Panc1 (cell line): Measurements from ENCODE around the gene PIAS3. TPM values are rescaled to one million over a fixed set of nuclear protein-coding genes. Genes with fewer than 3 reads are reported as not detected.
"Not testable (repeated sequence)": the region's sequence is repeated elsewhere in the genome, so short reads cannot be mapped to it uniquely, and the experiment has no call there.

Experiments
- ATAC-seq: fragments of 200-7000 bp; cut with Tn5 transposase; 2 replicates; pipeline ENCODE4 v1.9.1; 2020; ENCODE audit warnings: mild to moderate bottlenecking, moderate library complexity
- BruUV-seq: library from RNA; stranded (reverse); fragments of 400-500 nt; replicated peaks from 2 replicates; lab custom pipeline; 2021; lab: Mats Ljungman, UMichigan
- CTCF ChIA-PET: fragments of 300-600 bp; sonication (Branson Sonifier 250); formaldehyde crosslinking; loops from one replicate; lab custom pipeline; 2022; ENCODE audit warnings: antibody characterized with exemption; lab: Charles Lee
- POLR2A ChIA-PET: fragments of 300-600 bp; sonication (Branson Sonifier 250); formaldehyde crosslinking; loops from one replicate; lab custom pipeline; 2022; ENCODE audit warnings: antibody characterized with exemption; lab: Charles Lee
- DNase-seq: peaks from one replicate; pipeline ENCODE4 v3.0.0-alpha.2; 2010; ENCODE audit warnings: low read depth, low spot score
- H3K27ac ChIP-seq: 2 replicates; pipeline ENCODE4 v1.5.1; 2011; ENCODE audit warnings: mild to moderate bottlenecking, low read length, inconsistent platforms
- H3K27me3 ChIP-seq: fragments of 200-500 bp; sonication (Bioruptor generic); 2 replicates; pipeline ENCODE4 v1.6.0; 2014; ENCODE audit warnings: low read length, inconsistent platforms; ENCODE audit not compliant: control insufficient read depth, insufficient read depth
- H3K36me3 ChIP-seq: fragments of 200-500 bp; sonication (Bioruptor generic); 2 replicates; pipeline ENCODE4 v1.5.1; 2014; ENCODE audit warnings: inconsistent platforms, mild to moderate bottlenecking, low read length, moderate library complexity; ENCODE audit not compliant: control insufficient read depth, insufficient read depth
- H3K4me1 ChIP-seq: 2 replicates; pipeline ENCODE4 v1.5.1; 2011; ENCODE audit warnings: inconsistent platforms, mild to moderate bottlenecking, low read length, moderate library complexity; ENCODE audit not compliant: control insufficient read depth, insufficient read depth
- H3K4me3 ChIP-seq, 2 experiments: 2 replicates each; pipeline ENCODE4 v1.5.1; 2011 to 2012; ENCODE audit warnings: low read depth in 2 of 2, low read length in 2 of 2, mild to moderate bottlenecking in 2 of 2, inconsistent platforms in 1 of 2, moderate library complexity in 1 of 2
- H3K9me3 ChIP-seq: fragments of 200-500 bp; sonication (Bioruptor generic); 2 replicates; pipeline ENCODE4 v1.5.1; 2014; ENCODE audit warnings: low read depth, mild to moderate bottlenecking, inconsistent platforms, low read length, moderate library complexity; ENCODE audit not compliant: control insufficient read depth, insufficient read depth
- POLR2AphosphoS5 ChIP-seq: IDR thresholded peaks from 2 replicates; pipeline ENCODE4 v1.6.1; 2012; ENCODE audit warnings: mild to moderate bottlenecking, low read depth, low read length, moderate library complexity
- SIN3A ChIP-seq: IDR thresholded peaks from 2 replicates; pipeline ENCODE4 v1.6.1; 2012; ENCODE audit warnings: low read depth, mild to moderate bottlenecking, low read length, moderate library complexity, borderline replicate concordance; ENCODE audit not compliant: insufficient read depth
- TCF7L2 ChIP-seq: IDR thresholded peaks from 2 replicates; pipeline ENCODE4 v1.6.1; 2011; ENCODE audit warnings: mild to moderate bottlenecking, low read depth, low read length, inconsistent platforms
- in situ Hi-C: cut with HindIII; loops from 2 replicates; pipeline ENCODE4 v1.10.0; 2016; ENCODE audit warnings: low sequenced_read_pairs, low pct_unique_long_range_greater_than_20kb
- intact Hi-C: fragments of 100-400 bp; cut with micrococcal nuclease; formaldehyde crosslinking; loops from one replicate; pipeline ENCODE4 v1.10.0; 2022; ENCODE audit not compliant: unreplicated experiment
- total RNA-seq: library from RNA; stranded (reverse); gene quantifications from one replicate; pipeline ENCODE4 v1.2.1, GENCODE V29; 2021; ENCODE audit not compliant: unreplicated experiment
- TF ChIP-seq, protein P1 (sequence below), 2 experiments: IDR thresholded peaks; 2 replicates each; pipeline ENCODE4 v1.6.1; 2011 to 2012; ENCODE audit warnings: low read depth in 2 of 2, control low read depth in 1 of 2, low read length in 1 of 2, mild to moderate bottlenecking in 1 of 2, moderate library complexity in 1 of 2; ENCODE audit not compliant: insufficient read depth in 1 of 2
- TF ChIP-seq, protein P2 (sequence below): fragments of 450-650 bp; IDR thresholded peaks from 2 replicates; pipeline ENCODE4 v1.5.1; 2017; ENCODE audit warnings: mild to moderate bottlenecking

The PIAS3 gene
- total RNA-seq, 1 experiment from 2014 or later: 68.1 TPM

DNA sequence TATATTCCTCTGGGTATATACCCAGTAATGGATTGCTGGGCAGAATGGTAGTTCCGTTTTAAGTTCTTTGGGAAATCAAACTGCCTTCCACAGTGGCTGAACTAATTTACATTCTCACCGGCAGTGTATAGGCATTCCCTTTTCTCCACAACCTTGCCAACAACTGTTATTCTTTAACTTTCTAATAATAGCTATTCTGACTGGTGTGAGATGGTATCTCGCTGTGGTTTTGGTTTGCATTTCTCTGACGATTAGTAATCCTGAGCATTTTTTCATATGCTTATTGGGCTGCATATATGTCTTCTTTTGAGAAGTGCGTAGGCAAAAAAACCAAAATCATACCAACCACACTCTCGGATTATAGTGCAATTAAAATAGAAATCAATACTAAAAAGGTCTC, 40.8 kb downstream of the PIAS3 start:
- intact Hi-C loops, in situ Hi-C loops, ATAC-seq, POLR2A ChIA-PET, CTCF ChIA-PET, H3K27me3 ChIP-seq, H3K9me3 ChIP-seq, H3K4me3 ChIP-seq, DNase-seq, H3K27ac ChIP-seq, H3K4me1 ChIP-seq, H3K36me3 ChIP-seq: not testable (repeated sequence)
- BruUV-seq: TSS peak; percentile 19

DNA sequence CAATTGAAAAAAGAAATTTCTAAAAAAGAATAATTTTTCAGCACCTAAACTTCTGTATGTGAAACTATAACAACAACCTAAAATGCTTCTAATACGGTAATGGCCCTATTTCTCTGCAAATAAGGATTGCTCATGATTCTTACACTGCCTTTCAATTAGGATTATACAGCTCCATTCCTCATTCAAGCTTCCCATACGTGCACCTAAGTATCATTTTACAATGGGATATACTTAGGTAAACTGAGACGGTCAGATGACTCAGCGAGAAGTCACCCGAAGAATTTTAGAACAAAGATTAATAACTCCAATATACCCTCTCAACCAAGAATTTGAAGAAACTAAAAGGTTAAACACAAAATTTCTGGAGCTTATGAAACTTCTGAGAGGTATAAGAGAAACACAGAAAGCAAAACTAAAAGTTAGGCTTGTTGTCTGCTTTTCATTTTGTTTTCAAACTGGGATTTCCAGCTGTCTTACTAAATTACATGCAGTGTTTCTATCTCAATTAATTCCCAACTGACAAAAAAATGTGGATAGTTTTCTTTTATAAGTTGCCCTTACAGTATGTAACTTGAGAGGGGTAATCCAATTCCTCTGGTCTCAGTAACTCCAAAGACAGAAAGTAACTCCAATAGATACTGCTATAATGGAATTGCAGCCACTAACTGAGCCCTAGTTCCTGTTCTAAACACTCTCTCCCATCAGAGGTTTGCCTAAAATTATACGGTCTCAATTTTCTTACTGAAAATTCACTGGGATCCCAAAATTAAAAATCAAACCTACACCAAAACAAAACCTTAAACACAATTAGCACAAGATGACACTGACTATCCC, 45.7 kb downstream of the PIAS3 start:
- POLR2A ChIA-PET, intact Hi-C loops, H3K4me1 ChIP-seq, H3K4me3 ChIP-seq, CTCF ChIA-PET, H3K36me3 ChIP-seq, DNase-seq, H3K27ac ChIP-seq, in situ Hi-C loops, H3K9me3 ChIP-seq, H3K27me3 ChIP-seq: not testable (repeated sequence)
- ATAC-seq: peak; percentile 63; the same call in 1 of the 2 replicates
- BruUV-seq: TSS peak; percentile 1

DNA sequence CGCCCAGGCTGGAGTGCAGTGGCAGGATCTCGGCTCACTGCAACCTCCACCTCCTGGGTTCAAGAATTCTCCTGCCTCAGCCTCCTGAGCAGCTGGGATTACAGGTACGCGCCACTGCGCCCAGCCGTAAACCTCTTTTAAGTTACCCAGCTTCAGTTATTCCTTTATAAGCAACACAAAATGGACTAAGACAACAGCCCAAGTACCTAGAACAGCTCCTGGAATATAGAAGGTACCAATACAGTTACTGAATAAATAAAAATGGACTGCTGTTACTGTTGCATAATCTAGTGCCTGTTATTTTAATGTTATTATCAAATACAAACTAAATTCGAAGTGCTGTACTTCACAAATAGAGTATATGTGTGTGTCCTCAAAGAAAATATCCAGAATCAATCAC, 52.0 kb downstream of the PIAS3 start:
- ATAC-seq (no peak), DNase-seq (no peak)
- no peak for TF ChIP-seq TCF7L2
- TF ChIP-seq, protein P1, sequence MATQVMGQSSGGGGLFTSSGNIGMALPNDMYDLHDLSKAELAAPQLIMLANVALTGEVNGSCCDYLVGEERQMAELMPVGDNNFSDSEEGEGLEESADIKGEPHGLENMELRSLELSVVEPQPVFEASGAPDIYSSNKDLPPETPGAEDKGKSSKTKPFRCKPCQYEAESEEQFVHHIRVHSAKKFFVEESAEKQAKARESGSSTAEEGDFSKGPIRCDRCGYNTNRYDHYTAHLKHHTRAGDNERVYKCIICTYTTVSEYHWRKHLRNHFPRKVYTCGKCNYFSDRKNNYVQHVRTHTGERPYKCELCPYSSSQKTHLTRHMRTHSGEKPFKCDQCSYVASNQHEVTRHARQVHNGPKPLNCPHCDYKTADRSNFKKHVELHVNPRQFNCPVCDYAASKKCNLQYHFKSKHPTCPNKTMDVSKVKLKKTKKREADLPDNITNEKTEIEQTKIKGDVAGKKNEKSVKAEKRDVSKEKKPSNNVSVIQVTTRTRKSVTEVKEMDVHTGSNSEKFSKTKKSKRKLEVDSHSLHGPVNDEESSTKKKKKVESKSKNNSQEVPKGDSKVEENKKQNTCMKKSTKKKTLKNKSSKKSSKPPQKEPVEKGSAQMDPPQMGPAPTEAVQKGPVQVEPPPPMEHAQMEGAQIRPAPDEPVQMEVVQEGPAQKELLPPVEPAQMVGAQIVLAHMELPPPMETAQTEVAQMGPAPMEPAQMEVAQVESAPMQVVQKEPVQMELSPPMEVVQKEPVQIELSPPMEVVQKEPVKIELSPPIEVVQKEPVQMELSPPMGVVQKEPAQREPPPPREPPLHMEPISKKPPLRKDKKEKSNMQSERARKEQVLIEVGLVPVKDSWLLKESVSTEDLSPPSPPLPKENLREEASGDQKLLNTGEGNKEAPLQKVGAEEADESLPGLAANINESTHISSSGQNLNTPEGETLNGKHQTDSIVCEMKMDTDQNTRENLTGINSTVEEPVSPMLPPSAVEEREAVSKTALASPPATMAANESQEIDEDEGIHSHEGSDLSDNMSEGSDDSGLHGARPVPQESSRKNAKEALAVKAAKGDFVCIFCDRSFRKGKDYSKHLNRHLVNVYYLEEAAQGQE (IDR thresholded peaks at IDR 0.05; ENCODE audit: insufficient read depth in 1 of 2, low read depth in 2 of 2, low read length in 1 of 2): 0 out of 4 replicates have a peak, but pooled peaks of 1 of the 2 experiments have one; percentile 35
- in situ Hi-C loops (no loop called here), intact Hi-C loops (no loop called here)
- no TSS peak for BruUV-seq
- Histone ChIP-seq H3K36me3 (no peaks in the 10 kb centered on the region), H3K27ac (no peak overlapping the region), H3K9me3 (no peaks in the 10 kb centered on the region), H3K27me3 (no peaks in the 10 kb centered on the region), H3K4me3 (no peak overlapping the region), H3K4me1 (peaks cover 18% of the 10 kb centered on the region)
- POLR2A ChIA-PET: interaction anchor here (0.7 kb wide), 1 partner anchor 17 kb away, joined by 3 read pairs; the partner anchor contains the start of gene RNF115
- CTCF ChIA-PET: no interaction called here

DNA sequence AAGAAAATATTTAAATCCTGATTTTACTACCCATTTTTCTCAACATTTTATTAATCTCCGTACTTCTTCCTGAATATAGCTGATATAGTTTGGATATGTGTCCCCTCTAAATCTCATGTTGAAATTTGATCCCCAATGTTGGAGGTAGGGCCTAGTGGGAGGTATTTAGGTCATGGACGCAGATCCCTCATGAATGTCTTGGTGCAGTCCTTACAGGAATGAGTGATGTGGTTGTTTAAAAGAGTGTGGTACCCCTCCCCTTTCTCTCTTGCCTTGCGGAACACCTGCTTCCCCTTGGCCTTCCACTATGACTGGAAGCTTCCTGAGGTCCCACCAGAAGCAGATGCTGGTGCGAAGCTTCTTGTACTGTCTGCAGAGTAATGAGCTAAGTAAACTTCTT, 52.5 kb downstream of the PIAS3 start:
- DNase-seq: no peak
- in situ Hi-C loops (no loop called here), intact Hi-C loops (no loop called here)
- no peak overlapping the region for H3K4me3 ChIP-seq
- no peaks in the 10 kb centered on the region for H3K36me3 ChIP-seq
- ChIA-PET POLR2A (interaction anchor here (0.7 kb wide), 1 partner anchor 17 kb away, joined by 3 read pairs; the partner anchor contains the start of gene RNF115), CTCF (no interaction called here)
- no peak overlapping the region for H3K27ac ChIP-seq
- H3K9me3 ChIP-seq: no peaks in the 10 kb centered on the region
- TF ChIP-seq, protein P2, sequence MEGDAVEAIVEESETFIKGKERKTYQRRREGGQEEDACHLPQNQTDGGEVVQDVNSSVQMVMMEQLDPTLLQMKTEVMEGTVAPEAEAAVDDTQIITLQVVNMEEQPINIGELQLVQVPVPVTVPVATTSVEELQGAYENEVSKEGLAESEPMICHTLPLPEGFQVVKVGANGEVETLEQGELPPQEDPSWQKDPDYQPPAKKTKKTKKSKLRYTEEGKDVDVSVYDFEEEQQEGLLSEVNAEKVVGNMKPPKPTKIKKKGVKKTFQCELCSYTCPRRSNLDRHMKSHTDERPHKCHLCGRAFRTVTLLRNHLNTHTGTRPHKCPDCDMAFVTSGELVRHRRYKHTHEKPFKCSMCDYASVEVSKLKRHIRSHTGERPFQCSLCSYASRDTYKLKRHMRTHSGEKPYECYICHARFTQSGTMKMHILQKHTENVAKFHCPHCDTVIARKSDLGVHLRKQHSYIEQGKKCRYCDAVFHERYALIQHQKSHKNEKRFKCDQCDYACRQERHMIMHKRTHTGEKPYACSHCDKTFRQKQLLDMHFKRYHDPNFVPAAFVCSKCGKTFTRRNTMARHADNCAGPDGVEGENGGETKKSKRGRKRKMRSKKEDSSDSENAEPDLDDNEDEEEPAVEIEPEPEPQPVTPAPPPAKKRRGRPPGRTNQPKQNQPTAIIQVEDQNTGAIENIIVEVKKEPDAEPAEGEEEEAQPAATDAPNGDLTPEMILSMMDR: no peak
- TF ChIP-seq SIN3A: no peak
- TF ChIP-seq, protein P1 (IDR thresholded peaks at IDR 0.05; ENCODE audit: insufficient read depth in 1 of 2, low read depth in 2 of 2, low read length in 1 of 2): no peak
- no peak for TF ChIP-seq POLR2AphosphoS5
- no peak for TF ChIP-seq TCF7L2
- ATAC-seq: no peak
- H3K4me1 ChIP-seq: peaks cover 18% of the 10 kb centered on the region
- no TSS peak for BruUV-seq
- H3K27me3 ChIP-seq: no peaks in the 10 kb centered on the region
